ENCODE data around the gene CCND1.

The CCND1 gene

GRCh38 chr11:69696749-69697468, 56.0 kb downstream of the CCND1 start:
- no peak for DNase-seq

- no peak for DNase-seq
Observed at GRCh38 chr11:69697469-69697843, 56.5 kb downstream of the CCND1 start.

DNA sequence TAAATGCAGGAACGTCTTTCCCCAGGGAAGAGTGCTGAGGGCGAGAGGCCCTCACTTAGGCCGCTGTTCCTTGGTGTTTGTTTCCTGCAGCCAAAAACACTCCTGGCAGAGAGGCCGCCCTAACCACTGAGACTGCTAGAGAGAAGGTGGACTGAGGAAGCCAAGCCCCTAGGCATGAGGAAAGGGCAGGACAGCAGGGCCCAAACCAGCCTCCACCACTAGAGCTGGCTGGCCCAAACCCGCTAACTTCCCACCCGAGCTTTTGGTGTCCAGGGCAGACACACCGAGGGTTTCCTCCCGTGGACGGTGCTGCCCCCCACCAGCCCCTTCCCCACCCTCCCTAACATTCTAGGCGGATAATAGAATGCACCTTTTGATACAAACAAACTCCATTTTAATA, 56.9 kb downstream of the CCND1 start:
- no peak for DNase-seq

DNA sequence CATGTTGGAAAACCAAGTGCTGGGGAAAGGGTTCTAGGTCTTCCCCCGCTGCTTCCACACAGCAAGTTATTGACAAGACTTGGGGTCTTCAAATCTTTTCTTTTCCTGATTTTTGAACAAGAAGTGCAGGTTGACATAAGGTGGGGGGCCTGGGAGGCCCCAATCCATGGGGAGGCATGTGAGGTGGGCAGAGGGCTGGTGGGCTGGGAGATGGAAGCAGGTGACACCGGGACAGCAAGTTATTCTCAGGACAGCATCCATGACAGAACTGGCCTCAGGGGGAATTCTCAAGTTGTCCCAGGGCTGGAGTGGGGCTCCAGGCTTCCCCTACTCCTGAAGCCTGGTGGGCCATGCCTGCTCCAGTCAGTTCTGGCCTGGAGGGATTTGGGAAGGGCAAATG, 57.4 kb downstream of the CCND1 start:
- no peak for DNase-seq

DNA sequence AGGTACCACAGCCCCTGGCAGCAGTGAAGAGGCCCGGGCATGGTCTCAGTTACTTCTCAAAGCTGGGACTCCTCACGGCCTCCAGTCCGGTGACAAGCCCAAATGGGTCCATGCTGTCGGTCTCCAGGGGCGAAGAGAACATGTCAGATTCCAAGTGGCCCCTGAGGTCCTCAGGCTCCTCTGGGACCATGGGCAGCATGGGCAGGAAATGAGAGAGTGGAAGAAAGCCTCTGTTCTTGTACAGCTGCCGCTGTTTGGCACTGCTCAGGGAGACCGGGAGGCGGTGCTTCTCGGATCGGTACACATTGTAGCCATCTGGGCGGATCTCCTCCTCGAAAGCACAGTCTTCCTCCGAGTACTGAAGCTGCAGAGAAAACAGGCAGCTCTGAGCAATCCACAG, 58.3 kb downstream of the CCND1 start:
- no peak for DNase-seq

DNA sequence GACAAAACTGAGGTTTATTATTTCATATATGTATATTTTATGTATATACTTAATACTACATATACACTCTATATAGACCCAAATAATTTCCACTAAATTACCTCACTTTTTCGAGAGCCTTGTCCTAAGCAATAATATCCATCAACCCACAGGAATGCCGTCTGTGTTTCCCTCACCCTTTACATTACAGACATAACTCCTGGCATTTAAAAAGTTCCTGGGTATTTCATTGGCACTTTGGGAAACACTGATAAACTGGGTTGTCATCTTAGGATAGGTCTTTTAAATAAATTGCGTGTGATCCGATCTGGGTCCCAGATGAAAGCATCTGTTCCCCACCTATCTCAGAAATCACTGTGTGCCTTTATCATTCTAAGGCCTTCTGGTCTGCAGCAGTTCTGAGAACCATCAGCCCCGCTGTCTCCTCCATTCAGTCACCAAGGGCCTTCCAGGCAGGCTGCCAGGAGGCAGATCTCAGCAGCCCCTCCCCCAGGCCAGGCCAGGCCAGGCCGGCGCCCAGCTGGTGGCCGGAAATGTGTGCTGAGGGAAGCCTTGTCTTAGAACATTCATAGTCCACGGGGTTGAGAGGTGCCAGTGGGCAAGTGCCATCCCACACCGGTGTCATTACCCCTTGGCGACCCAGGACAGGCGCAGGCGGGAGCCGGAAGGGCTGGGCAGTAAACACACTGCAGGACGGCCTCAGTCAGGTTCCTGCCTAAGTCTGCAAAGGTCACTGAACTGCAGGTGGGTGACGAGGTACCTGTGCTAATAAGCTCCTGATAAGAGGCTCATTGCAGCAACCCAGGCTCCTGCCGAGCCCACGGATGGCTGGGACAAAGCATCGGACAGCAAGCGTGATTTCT, 59.6 kb downstream of the CCND1 start:
- DNase-seq: no peak

GRCh38 chr11:69702239-69702691, 61.3 kb downstream of the CCND1 start:
- DNase-seq: no peak

DNA sequence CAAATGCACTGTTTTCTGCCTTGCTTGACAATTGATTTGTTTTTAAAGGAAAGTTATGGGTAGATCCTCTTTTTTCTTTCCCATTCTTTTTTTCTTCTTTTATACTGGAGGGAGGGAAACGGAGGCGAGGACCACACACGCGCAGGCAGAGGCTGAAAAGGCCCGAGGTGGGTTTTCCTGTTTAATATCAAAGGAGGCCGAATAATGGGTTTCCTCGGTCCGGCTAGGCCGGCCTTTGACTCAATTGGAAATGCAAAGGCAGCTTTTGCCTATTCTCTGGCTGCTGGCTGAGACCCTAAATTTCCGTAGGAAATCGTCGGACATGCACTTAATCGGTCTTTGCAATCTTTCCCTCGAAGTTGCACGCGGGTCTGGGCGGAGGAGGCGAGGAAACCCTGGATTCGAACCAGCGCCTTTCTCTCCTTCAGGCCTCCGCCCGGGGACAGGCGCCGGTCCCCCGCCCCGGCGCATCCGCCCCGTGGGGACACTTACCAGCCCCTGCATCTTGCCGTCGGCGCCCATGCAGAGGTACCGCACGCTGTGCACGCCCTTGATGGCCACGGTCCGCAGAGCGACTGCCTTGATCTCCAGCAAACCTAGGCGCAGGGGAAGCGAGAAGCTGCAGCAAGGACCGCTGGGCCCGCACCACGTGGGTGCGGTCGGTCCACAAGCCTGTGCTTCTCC, 62.0 kb downstream of the CCND1 start:
- no peak for DNase-seq

GRCh38 chr11:69703453-69703767, 62.5 kb downstream of the CCND1 start:
- DNase-seq: no peak
